HG02588 (cell line): ENCODE data around the gene CWH43.
A peak's percentile ranks its signal among the peaks of the same experiment; 100 is the strongest.
"Not testable (repeated sequence)": the region's sequence is repeated elsewhere in the genome, so short reads cannot be mapped to it uniquely, and the experiment has no call there.

Source experiments
- ATAC-seq: cut with Tn5 transposase; IDR thresholded peaks from one replicate; pipeline ENCODE4 v1.9.1; 2021; ENCODE audit warnings: mild to moderate bottlenecking, moderate library complexity; ENCODE audit not compliant: unreplicated experiment

Gene CWH43

DNA sequence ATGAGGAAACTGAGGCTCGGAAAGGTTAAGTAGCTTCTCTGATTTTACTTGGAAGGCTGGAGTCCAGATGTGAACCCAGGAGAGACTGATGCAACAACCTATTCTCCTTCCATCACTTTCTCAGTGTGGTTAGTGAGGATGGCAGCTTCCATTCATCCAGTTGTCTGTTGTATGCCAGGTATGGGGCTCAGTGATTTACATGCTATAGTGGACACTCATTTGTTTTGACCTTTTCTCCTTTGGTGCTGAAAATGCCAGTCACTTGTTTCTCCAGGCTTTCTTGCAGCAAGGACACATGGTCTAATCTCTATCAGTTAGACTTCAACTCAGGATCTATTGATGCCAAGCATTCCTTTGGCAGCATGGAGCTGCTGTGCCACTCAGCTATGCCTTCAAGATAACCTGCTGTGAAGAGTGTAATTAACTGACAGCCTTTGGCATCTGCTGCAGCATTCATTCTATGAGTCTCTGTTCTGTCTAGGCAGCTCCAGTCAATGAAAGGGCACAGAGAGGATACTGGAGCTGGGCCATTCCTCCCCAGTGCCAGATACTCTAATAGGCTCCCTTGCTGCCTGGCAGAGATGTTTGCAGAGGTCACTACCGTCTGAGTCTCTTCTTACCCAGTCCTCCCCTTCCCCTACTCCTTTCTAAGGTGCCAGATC is 11.0 kb upstream of the CWH43 start:
- no peak for ATAC-seq

DNA sequence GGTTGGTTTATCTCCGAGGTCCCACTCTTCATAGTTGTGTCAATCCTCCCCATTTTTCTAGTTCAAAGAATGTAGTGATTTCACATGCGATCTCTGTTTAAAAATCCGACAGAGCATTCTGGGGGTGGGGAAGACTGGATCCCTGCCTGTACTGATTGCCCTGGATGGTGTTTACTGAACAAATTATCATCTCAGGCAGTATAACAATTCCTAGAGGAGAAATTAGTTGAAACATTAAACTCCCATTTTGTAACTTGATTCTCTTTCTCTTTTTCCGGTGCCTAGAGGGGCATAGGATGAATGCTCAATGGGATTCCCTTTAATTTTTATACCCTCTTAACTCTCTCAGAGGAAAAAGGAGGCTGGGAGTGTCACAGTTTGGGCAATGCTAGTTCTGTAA is 10.0 kb upstream of the CWH43 start:
- ATAC-seq, result no peak

DNA sequence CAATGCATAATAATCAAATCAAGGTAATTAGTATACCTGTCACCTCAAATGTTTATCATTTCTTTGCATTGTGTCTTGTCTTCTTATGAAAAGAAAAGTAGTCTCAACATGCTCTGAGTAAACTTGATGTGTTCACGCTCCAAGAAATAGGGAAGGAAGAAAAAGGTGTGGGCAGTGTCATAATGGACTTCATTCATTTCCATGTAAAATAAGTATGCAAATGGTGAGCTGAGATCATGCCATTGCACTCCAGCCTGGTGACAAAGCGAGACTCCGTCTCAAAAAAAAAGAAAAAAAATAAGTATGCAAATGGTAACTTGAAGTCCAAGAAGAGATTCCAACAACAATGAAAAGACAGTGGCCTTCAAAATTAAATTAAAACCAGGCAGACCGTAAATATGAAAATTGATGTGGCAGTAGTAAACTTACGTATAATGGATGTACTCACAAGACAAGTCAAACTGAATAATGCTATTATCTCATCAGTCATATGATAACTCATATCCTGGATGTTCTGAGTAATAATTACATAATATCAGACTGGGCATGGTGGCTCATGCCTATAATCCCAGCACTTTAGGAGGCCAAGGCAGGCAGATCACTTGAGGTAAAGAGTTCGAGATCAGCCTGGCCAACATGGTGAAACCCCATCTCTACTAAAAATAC is 6.0 kb upstream of the CWH43 start:
- ATAC-seq, result no peak

DNA sequence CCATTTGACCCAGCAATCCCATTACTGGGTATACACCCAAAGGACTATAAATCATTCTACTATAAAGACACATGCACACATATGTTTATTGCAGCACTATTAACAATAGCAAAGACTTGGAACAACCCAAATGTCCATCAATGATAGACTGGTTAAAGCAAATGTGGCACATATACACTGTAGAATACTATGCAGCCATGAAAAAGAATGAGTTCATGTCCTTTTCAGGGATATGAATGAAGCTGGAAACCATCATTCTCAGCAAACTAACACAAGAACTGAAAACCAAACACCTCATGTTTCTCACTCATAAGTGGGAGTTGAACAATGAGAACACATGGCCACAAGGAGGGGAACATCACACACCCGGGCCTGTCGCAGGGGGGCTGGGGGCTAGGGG is 2.1 kb upstream of the CWH43 start:
- not testable (repeated sequence) for ATAC-seq

DNA sequence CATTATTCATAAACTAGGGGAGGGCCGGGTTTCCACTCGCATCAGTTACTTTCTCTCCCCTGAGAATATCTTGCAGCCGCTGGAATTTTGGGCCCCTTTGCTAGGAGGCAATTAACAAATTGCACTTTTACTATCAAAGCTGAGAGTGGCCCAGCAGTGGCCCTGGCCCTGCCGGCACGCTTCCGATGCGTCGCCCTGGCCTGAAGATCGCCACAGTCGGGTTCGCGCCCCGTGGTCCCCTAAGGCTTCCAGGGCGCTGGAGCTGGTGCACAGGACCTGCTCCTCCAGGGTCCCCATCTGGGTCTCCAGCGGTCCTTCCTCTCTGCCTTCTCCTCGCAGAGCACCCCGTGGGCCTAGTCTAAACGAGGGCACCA is 486 bp upstream of the CWH43 start:
- ATAC-seq, result no peak

DNA sequence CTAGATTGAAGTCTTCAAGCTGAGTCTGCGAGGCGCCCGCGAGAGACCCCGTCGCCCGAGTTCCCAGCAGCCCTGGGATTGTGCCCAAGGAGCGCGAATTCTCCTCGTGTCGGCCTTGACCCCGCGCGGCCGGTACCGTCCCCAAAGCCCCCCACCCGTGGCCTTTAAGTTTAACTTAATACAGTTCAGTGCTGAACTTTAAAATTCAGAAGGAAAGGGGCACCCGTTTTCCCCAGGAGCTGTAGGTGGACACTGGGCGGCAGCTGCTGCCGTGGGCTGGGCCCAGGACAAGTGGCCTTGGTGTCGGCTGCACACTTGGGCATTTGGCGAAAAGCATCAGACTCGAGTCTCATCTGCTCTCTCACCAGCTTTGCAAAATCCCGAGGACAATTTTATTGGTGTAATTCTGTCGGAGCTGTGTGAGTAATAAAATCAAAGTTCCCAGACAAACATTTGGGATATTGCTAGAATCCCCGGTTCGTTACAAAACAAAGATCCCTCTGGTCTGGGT is 634 bp downstream of the CWH43 start:
- ATAC-seq, result no peak

DNA sequence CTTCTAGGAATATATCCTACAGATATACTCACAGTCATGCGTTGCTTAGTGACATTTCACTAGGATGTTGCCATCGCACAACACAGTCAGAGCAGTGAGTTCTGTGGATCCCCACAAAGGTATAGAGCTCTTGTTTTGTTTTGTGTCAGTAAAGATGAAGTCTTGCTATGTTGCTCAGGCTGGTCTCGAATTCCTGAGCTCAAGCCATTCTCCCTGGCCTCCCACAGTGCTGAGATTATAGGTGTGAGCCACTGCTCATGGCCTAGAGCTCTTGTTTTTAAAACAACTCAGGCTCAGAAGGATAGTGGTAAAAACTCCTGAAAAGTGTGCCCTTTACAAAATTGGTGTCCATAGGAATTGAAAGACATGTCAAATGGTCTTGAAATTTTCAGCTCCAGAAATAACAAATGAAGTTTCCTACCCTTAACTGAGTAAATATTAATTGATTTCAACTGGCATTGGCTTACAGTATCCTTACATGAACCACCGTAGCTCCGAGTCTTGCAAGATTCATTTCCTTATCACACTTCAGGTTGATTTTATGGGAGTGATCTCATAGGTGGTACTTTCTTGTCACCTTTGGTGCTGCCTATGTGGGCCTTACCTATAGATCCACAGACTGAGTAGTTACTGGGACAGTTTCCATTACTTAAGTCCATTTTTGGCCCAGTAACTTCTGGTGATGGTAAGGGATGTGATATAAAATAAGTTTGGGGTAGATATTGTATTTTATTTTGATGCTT is 3.6 kb downstream of the CWH43 start:
- ATAC-seq, result no peak

DNA sequence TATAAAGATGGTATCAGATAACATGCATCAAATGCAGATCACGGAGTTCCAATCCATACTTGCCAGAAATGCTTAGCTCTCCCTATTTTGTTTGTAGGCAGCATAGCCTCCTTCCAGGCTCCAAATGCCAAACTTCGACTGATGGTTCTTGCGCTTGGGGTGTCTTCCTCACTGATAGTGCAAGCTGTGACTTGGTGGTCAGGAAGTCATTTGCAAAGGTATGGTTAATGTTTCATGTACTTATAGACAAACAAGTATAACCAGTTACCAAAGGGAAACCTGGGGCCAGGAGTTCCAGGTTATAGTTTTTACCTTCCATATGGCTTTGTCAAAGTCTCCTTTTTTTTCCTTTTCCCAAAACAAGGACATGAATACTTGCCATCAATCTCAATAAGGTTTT is 5.3 kb downstream of the CWH43 start:
- no peak for ATAC-seq

DNA sequence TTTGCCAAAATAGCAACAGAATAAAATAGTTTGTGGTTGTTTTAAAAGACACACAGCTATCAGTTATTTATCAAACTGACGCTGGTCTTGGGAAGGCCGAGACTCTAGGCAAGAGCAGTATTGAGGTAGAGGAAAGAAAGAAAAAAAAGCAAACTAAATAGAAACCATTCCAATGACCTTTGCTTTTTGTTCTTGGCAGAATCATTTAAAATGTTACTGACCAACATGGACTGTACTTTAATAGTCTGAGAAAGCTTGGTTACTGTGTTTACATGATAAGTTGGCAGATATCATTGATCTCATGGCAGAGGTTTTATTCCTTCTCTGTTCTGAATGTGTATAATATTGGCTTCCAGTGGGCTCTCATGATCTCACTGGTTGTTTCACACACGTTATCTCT is 11.9 kb downstream of the CWH43 start:
- ATAC-seq, result no peak

DNA sequence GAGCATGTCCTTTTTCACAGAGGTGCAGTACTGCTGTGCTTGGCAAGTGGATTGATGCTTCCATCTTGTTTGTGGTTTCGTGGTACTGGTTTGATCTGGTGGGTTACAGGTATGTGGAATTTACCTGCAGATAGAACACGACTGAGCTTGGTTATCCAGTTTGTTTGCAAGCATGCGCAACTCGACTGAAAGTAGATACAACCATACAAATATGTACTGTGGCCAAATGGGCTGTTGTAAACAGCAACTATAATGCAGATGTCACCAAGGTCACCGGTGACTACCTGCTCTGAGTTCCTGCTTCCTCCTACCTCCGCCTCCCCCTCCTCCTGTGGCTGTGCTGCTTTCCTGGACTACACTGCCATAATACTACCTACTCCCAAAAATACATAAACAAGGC is 12.4 kb downstream of the CWH43 start:
- ATAC-seq, result no peak

DNA sequence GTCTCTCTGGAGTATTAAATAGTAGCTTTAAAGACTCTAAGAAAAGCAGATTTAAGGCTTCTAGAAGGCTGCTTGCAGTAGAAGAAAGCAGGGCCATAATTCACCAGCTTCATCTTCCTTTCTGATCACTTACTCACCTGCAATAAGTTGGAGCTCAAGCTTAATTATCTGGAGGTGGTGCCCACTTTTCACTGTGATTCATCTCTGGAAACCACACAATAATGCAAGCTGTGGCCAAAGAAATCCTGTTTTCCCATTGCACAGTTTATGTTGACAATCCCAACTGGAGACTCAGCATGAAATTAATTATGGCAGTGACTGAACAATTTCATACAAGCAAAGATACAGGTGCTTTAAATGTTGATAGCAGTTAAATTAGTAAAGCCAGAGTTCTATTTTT is 14.7 kb downstream of the CWH43 start:
- ATAC-seq, result no peak

DNA sequence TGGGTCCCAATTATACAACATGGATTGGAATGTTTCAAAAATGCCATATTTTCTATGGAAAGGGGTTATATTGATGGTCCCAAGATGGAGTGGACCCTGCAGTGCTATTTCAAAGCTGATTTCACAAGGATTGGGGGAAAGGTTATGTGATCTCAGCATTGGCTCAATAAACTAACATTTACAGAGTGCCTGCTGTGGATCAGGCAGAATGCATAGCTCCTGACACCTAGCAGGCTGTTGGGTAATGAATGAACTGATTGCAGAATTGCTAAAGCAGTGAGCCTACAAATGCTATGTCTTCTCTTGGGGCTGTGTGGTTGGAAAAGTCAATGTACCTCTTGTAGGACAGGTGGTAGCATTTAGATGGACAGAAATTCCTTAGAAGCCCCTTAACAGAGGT is 16.9 kb downstream of the CWH43 start:
- no peak for ATAC-seq

DNA sequence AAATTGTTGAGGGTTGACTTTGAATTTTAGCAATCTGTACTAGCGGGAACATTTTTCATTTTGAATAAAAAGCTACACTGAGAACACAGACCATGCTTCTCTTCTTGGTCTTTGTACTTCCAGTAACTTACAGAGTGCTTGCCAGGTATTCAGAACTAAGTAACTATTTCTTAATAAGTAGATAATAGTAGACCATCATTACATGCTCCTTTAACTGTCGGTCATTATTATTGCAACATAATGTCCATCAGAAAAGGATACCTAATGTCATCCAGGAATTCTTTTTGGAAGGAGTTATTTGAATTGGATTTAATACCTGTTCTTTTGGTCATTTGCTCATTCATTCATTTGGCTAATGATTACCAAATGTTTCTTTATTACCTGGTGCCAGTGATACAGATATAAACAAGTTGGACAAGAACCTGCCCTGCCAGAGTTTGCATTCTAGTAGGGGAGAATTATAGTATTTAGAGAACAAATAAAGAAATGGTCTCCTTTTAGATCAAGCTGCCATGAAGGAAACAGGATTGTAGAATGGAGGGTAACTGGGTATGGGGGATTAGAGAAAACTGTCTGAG is 32.7 kb downstream of the CWH43 start:
- no peak for ATAC-seq

DNA sequence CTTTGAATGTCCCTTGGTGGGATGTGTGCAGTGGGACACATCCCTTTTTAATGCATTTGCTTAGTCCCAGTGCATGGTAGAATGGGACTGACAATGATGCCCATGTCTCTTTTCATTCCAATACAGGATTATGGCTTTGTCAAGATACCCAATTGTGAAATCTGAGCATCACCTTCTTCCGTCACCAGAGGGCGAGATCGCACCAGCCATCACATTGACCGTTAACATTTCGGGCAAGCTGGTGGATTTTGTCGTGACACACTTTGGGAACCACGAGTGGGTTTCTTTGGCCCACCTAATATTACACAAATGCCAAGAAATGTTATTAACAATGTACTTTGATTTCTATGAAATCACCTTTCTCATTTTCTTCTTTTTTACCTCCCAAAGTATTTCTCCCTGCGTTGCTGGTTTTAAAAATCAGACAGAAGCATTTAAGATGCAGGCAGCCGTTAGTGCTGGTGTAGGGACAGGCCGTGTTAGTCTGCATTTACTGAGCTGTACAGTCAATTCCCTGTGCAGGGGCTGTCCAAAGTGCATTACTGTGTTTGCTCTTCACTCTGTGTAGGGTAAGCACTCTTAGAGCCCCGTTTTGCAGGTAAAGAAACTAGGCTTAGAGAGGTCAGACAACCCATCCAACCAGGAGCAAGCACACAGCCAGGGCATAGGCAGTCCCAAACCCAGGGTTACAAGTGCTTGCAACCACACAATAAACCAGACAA is 46.5 kb downstream of the CWH43 start:
- no peak for ATAC-seq

DNA sequence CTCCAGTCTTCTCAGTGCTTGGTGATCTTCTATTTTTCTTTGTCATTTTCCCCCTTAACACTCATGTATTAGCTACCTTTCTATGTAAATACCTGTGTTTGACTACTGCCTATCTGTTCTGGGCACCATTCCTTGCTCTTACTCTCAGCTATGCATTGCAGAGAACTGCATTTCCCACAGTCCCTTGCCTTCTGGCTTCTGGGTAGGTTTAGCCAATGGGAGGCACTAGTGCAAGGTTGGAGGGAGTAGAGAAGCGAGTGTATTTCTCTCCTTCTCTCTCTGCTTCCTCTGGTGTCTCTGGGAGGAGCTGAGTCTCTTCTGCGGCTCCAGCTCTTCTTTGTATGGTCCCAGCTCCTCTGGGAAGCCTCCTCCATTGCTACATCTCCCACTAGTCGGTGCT is 50.5 kb downstream of the CWH43 start:
- ATAC-seq, result no peak

DNA sequence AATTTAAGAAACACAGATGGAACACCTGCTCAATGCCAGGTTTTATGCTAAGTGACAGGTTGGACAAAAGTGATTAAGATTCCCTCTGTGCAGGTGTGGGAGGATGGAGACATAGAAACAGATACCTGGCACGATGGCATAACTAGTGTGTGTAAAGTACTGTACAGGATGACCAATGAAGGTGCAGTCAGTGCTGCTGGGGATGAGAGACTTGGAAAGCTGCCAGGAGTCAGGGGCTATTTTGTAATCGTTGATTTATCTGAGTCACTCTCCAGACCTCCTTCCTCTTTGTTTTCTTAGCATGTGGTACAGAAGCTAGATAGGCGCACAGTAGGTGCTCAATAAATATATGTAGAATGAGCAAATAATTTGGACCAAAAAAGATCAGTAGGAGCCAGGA is 58.2 kb downstream of the CWH43 start:
- no peak for ATAC-seq

DNA sequence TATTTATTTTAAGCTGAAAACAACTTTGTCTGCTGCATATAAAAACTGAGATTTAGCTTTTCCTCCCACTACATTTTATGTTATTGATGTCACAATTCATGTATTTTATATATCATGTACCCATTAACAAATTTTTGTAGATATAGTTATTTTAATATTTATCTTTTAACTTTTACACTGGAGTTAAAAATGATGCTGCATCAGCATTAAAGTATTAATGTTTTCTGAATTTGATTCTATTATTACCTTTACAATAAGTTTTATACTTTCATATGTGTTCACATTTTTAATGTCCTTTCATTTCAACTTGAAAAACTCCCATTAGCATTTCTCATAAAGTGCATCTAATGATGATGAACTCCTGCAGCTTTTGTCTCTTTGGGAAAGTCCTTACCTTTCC is 72.2 kb downstream of the CWH43 start:
- no peak for ATAC-seq

DNA sequence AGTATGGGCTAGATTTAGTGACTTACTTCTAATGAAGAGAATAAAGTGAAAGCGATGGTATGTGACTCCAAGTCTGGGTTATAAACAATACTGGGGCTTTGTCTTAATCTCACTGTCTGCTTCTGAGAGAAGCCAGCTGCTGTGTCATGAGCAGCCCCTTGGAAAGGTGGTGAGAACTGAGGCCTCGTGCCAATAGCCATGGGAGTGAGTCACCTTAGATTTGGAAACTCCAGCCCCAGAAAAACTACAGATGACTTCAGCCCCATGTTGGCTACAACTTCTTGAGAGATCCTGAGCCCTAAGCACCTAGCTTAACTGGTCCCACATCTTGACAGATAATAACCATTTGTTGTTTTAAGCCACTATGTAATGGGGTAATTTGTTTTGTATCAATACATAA is 77.6 kb downstream of the CWH43 start:
- no peak for ATAC-seq

DNA sequence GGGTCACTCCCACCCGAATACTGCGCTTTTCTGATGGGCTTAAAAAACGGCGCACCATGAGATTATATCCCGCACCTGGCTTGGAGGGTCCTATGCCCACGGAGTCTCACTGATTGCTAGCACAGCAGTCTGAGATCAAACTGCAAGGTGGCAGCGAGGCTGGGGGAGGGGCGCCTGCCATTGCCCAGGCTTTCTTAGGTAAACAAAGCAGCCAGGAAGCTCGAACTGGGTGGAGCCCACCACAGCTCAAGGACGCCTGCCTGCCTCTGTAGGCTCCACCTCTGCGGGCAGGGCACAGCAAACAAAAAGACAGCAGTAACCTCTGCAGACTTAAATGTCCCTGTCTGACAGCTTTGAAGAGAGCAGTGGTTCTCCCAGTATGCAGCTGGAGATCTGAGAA is 86.1 kb downstream of the CWH43 start:
- not testable (repeated sequence) for ATAC-seq

DNA sequence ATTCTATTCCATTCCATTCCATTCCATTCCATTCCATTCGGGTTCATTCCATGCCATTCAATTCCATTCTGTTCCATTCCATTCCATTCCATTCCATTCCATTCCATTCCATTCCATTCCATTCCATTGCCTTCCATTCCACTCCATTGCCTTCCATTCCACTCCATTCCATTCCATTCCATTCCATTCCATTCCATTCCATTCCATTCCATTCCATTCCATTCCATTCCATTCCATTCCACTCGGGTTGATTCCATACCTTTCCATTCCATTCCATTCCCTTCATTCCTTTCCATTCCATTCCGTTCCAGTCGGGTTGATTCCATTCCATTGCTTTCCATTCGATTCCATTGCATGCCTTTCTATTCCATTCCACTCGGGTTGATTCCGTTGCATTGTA is 105.8 kb downstream of the CWH43 start:
- peak; percentile 26 for ATAC-seq

DNA sequence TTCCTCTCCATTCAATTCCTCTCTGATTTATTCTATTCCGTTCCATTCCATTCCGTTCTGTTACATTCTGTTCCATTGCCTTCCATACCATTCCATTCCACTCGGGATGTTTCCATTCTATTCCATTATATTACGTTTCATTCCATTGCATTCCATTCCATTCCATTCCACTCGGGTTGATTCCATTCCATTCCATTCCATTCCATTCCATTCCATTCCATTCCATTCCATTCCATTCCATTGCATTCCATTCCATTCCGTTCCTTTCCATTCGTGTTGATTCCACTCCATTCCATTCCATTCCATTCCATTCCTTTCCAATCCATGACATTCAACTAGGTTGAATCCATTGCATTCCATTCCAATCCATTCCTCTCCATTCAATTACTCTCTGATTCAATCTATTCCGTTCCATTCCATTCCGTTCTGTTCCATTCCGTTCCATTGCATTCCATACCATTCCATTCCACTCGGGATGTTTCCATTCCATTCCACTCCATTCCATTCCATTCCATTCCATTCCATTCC is 106.6 kb downstream of the CWH43 start:
- peak; percentile 46 for ATAC-seq
